ENCODE results near the gene NHLRC4.

The NHLRC4 gene

DNA sequence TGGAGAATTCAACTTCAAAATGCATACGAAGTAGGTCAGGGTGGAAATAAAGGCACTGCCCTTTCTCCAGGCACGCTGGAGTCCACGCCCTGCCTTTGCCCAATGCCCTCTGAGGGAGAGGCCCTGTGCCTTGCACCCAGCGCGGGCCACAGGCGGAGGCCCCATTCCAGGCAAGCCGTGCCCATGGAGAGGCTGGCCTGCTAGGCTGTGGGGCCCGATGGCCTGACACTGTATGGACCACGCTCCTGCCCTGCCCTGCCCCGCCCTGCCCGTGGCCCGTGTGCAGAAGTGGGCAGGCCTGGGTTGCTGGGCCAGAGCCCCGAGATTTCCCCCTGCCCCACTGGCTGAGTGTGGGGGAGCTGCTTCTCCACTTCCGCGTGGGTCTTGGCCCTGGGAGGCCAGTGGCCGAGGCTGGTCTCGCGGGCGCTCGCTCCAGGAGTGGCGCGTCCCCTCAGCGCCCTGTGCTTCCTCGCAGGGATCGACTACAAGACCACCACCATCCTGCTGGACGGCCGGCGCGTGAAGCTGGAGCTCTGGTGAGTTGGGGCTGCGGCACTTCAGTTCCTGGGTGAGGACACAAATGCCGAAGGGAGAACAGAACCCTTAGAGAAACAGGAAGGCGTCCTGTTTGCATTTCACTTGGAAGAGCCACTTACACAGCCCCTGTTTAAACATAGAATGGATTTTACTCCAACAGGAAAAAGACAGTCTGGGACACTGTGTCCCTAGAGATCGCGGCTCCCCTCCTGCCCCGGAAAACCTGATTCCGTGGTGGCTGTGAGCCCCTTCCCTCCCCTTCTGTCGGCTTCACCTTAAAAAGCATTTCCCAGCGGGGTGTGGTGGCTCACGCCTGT is 50.2 kb downstream of the NHLRC4 start:
- no peak for DNase-seq (ENCODE audit: low read depth)
- no peak overlapping the region for H3K4me3 ChIP-seq (ENCODE audit: low read depth, low read length)

DNA sequence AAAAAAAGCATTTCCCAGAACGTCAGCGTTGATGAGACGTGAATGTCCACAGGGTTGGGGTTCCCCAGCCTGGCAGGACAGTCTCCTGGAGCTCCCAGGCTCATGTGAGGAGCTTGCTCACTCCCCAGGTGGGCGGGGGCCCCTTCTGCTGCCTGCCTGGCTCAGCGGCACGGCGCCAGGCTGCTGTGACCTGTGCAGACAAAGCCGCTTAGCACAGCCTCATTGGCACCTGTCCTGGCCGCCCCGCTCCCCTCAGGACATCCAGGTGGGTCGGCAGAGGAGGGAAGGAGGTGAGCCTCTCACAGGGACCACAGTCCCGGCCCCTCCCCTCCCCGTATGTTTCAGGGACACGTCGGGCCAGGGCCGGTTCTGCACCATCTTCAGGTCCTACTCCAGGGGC is 51.0 kb downstream of the NHLRC4 start:
- H3K4me3 ChIP-seq (ENCODE audit: low read depth, low read length), result no peak overlapping the region
- DNase-seq (ENCODE audit: low read depth), result no peak

Measured in skeletal muscle cell (primary cell).